SK-N-SH (cell line): ENCODE results near the gene GATAD2A. TPM values are rescaled to one million over a fixed set of nuclear protein-coding genes. Genes with fewer than 3 reads are reported as not detected.

Experiments
- CTCF ChIA-PET: fragments of 300-600, 350-600 bp; formaldehyde crosslinking; extraction: SDS; loops from one replicate; lab custom pipeline; 2021; lab: Yijun Ruan, JAX
- POLR2A ChIA-PET: fragments of 350-600 bp; sonication (Branson Sonifier 250); formaldehyde crosslinking; extraction: SDS; loops from one replicate; lab custom pipeline; 2020; ENCODE audit warnings: antibody characterized with exemption, inconsistent platforms; lab: Yijun Ruan, JAX
- DNase-seq: peaks from one replicate; pipeline ENCODE4 v3.0.0; 2012
- H2AFZ ChIP-seq: fragments of 200-600 bp; sonication (generic); 2 replicates; pipeline ENCODE4 v1.8.1; 2016; ENCODE audit warnings: antibody characterized with exemption, mild to moderate bottlenecking, low read depth
- H3F3A ChIP-seq: fragments of 200-600 bp; sonication (generic); replicated peaks from 2 replicates; pipeline ENCODE3; 2016; ENCODE audit warnings: antibody characterized with exemption, mild to moderate bottlenecking; ENCODE audit not compliant: insufficient read depth
- H3K27ac ChIP-seq, 2 experiments: fragments of 200-500 bp in 1 of 2; fragments of 200-600 bp in 1 of 2; sonication (Bioruptor generic) in 1 of 2; sonication (generic), shearing (Covaris generic) in 1 of 2; 2 replicates each; pipeline versions ENCODE4 v1.5.1 to v1.6.1; 2014 to 2016; ENCODE audit warnings: low read depth in 2 of 2, inconsistent platforms in 1 of 2, low read length in 1 of 2, mild to moderate bottlenecking in 1 of 2, mixed read lengths in 1 of 2
- H3K27me3 ChIP-seq: fragments of 200-600 bp; sonication (generic), shearing (Covaris generic); 2 replicates; pipeline ENCODE4 v1.6.1; 2016; ENCODE audit warnings: mixed run types; ENCODE audit not compliant: insufficient read depth
- H3K36me3 ChIP-seq, 2 experiments: fragments of 200-500 bp in 1 of 2; fragments of 200-600 bp in 1 of 2; sonication (Bioruptor generic) in 1 of 2; sonication (generic) in 1 of 2; replicated peaks in 1 of 2; 2 replicates each; pipeline versions ENCODE3 to v1.5.1; 2014 to 2016; ENCODE audit warnings: low read length in 1 of 2, mild to moderate bottlenecking in 1 of 2; ENCODE audit not compliant: insufficient read depth in 2 of 2, control insufficient read depth in 1 of 2
- H3K4me1 ChIP-seq, 2 experiments: fragments of 200-500 bp in 1 of 2; fragments of 200-600 bp in 1 of 2; sonication (Bioruptor generic) in 1 of 2; sonication (generic), shearing (Covaris generic) in 1 of 2; 2 replicates each; pipeline versions ENCODE4 v1.5.1 to v1.6.1; 2014 to 2016; ENCODE audit warnings: low read depth in 1 of 2, low read length in 1 of 2, mixed run types in 1 of 2; ENCODE audit not compliant: insufficient read depth in 2 of 2, control insufficient read depth in 1 of 2
- H3K4me2 ChIP-seq: fragments of 200-600 bp; sonication (generic), shearing (Covaris generic); 2 replicates; pipeline ENCODE4 v1.6.1; 2017; ENCODE audit warnings: mixed run types
- H3K4me3 ChIP-seq, 2 experiments: fragments of 200-500 bp in 1 of 2; fragments of 200-600 bp in 1 of 2; sonication (Bioruptor generic) in 1 of 2; sonication (generic), shearing (Covaris generic) in 1 of 2; 2 replicates each; pipeline versions ENCODE4 v1.5.1 to v1.8.1; 2014 to 2016; ENCODE audit warnings: low read depth in 2 of 2, inconsistent platforms in 1 of 2, low read length in 1 of 2, mild to moderate bottlenecking in 1 of 2, mixed read lengths in 1 of 2, moderate library complexity in 1 of 2
- H3K79me2 ChIP-seq: fragments of 200-600 bp; sonication (generic); 2 replicates; pipeline ENCODE4 v1.8.1; 2017; ENCODE audit warnings: mild to moderate bottlenecking; ENCODE audit not compliant: insufficient read depth
- H3K9ac ChIP-seq: fragments of 200-600 bp; sonication (generic); 2 replicates; pipeline ENCODE4 v1.6.1; 2017; ENCODE audit warnings: mixed run types
- H3K9me2 ChIP-seq: fragments of 200-600 bp; sonication (generic); 2 replicates; pipeline ENCODE4 v1.6.1; 2017; ENCODE audit warnings: mixed run types
- H3K9me3 ChIP-seq: fragments of 200-600 bp; sonication (generic); 2 replicates; pipeline ENCODE4 v1.6.1; 2017; ENCODE audit warnings: mixed run types, mild to moderate bottlenecking, moderate library complexity
- H4K20me1 ChIP-seq: fragments of 200-600 bp; sonication (generic); 2 replicates; pipeline ENCODE4 v1.6.1; 2017; ENCODE audit warnings: mild to moderate bottlenecking, mixed run types; ENCODE audit not compliant: insufficient read depth
- CHD2 ChIP-seq: fragments of 150-350 bp; IDR thresholded peaks from 2 replicates; pipeline ENCODE4 v1.6.1; 2018; ENCODE audit warnings: low read length; ENCODE audit not compliant: partially characterized antibody
- CTCF ChIP-seq: fragments of 200-600 bp; sonication (generic); IDR thresholded peaks from 2 replicates; pipeline ENCODE4 v1.6.1; 2017; ENCODE audit warnings: antibody characterized with exemption, mild to moderate bottlenecking, moderate library complexity
- ELF1 ChIP-seq: IDR thresholded peaks from 2 replicates; pipeline ENCODE4 v1.4.0; 2012
- EP300 ChIP-seq, 2 experiments: IDR thresholded peaks; 2 replicates each; pipeline versions ENCODE4 v1.4.0 to v1.6.1; 2012; ENCODE audit warnings: borderline replicate concordance in 1 of 2, low read depth in 1 of 2, low read length in 1 of 2
- GABPA ChIP-seq: IDR thresholded peaks from 2 replicates; pipeline ENCODE4 v1.4.0; 2012; ENCODE audit warnings: low read depth, mild to moderate bottlenecking
- MAX ChIP-seq: IDR thresholded peaks from 2 replicates; pipeline ENCODE4 v1.4.0; 2012; ENCODE audit warnings: low read depth
- MXI1 ChIP-seq: IDR thresholded peaks from 2 replicates; pipeline ENCODE4 v1.6.1; 2012; ENCODE audit warnings: mild to moderate bottlenecking, low read depth, low read length, improper control_type of control experiment
- NFIC ChIP-seq: IDR thresholded peaks from 2 replicates; pipeline ENCODE4 v1.4.0; 2012; ENCODE audit warnings: borderline replicate concordance
- NRF1 ChIP-seq: IDR thresholded peaks from 2 replicates; pipeline ENCODE4 v1.6.1; 2012; ENCODE audit warnings: low read depth, mild to moderate bottlenecking, low read length
- PBX3 ChIP-seq: IDR thresholded peaks from 2 replicates; pipeline ENCODE4; 2012
- RAD21 ChIP-seq: IDR thresholded peaks from 2 replicates; pipeline ENCODE4 v1.6.1; 2012; ENCODE audit warnings: mild to moderate bottlenecking, low read length
- RCOR1 ChIP-seq: fragments of 150-350 bp; IDR thresholded peaks from 2 replicates; pipeline ENCODE4 v1.6.1; 2017; ENCODE audit warnings: antibody characterized with exemption, low read length
- RFX5 ChIP-seq: IDR thresholded peaks from 2 replicates; pipeline ENCODE4 v1.6.1; 2012; ENCODE audit warnings: mild to moderate bottlenecking, improper control_type of control experiment, low read length
- RXRA ChIP-seq: IDR thresholded peaks from 2 replicates; pipeline ENCODE4 v1.4.0; 2012; ENCODE audit warnings: low read depth, mild to moderate bottlenecking, borderline replicate concordance
- TCF12 ChIP-seq: IDR thresholded peaks from 2 replicates; pipeline ENCODE4 v1.4.0; 2012
- TEAD4 ChIP-seq: IDR thresholded peaks from 2 replicates; pipeline ENCODE4 v1.4.0; 2012; ENCODE audit warnings: mild to moderate bottlenecking, borderline replicate concordance; ENCODE audit not compliant: insufficient read depth
- USF2 ChIP-seq: fragments of 150-350 bp; IDR thresholded peaks from 2 replicates; pipeline ENCODE4 v1.6.1; 2017; ENCODE audit warnings: antibody characterized with exemption, low read length, low read depth, borderline replicate concordance
- YY1 ChIP-seq: IDR thresholded peaks from 2 replicates; pipeline ENCODE4 v1.4.0; 2012; ENCODE audit warnings: low read depth, mild to moderate bottlenecking
- ZBTB33 ChIP-seq: IDR thresholded peaks from 2 replicates; pipeline ENCODE4 v1.4.0; 2012; ENCODE audit warnings: low read depth, borderline replicate concordance
- WGBS: methylation state at CpG from one replicate; pipeline ENCODE4 v1.1.6; 2017; ENCODE audit warnings: low lambda C conversion rate; 5-methylcytosine and 5-hydroxymethylcytosine counted together
- polyA plus RNA-seq, 3 experiments: library from polyadenylated mRNA; depleted of rRNA; stranded (reverse); fragments of >200 nt; gene quantifications; 2 replicates each; pipeline ENCODE4 v1.2.3, GENCODE V29; 2012

GATAD2A gene
- polyA plus RNA-seq, 1 of the 3 experiments (the other 2 are of a cell fraction) = 36.6 TPM

GRCh38 chr19:19459707-19460251 is 54.3 kb downstream of the GATAD2A start:
- H3K79me2 ChIP-seq = peaks cover 97% of the 10 kb centered on the region
- H3K36me3 ChIP-seq = peaks cover 0 to 2% of the 10 kb centered on the region in 2 experiments
- H3K4me1 ChIP-seq = peaks cover 50 to 66% of the 10 kb centered on the region in 2 experiments
- POLR2A ChIA-PET = no interaction called here
- peak overlapping the region; percentile 67 to 72 for H3K27ac ChIP-seq
- peak; percentile 54; the same call in 1 of the 2 replicates for TF ChIP-seq ELF1
- TF ChIP-seq ZBTB33 = no peak
- no peak; the same call in 1 of the 2 replicates for TF ChIP-seq NRF1
- peak; percentile 32; the same call in 1 of the 2 replicates for TF ChIP-seq NFIC
- TF ChIP-seq TCF12 = peak; percentile 57; the same call in 1 of the 2 replicates
- TF ChIP-seq RFX5 = no peak
- TF ChIP-seq GABPA = peak; percentile 61
- TF ChIP-seq MAX = peak; percentile 39; the same call in 1 of the 2 replicates
- peak; percentile 90 for TF ChIP-seq PBX3
- peaks cover 21% of the 10 kb centered on the region for H3F3A ChIP-seq
- H3K4me3 ChIP-seq = peak overlapping the region in 1 of 2 experiments; percentile 33; a peak in 2 of 4 replicates
- no peaks in the 10 kb centered on the region for H3K9me2 ChIP-seq
- no peak for DNase-seq
- H3K9ac ChIP-seq = peak overlapping the region; percentile 16; the same call in 1 of the 2 replicates
- CTCF ChIA-PET = interaction anchor here (0.5 to 1.7 kb wide), 2 partner anchors 31 to 108 kb away, joined by 3 to 11 read pairs; no protein-coding TSS in a partner anchor
- no peaks in the 10 kb centered on the region for H3K9me3 ChIP-seq
- 39% methylated on average over 8 of the region's 8 CpGs for WGBS
- no peak overlapping the region for H2AFZ ChIP-seq
- H4K20me1 ChIP-seq = peaks cover 32% of the 10 kb centered on the region
- H3K4me2 ChIP-seq = peak overlapping the region; percentile 72
- H3K27me3 ChIP-seq = no peaks in the 10 kb centered on the region

GRCh38 chr19:19460258-19460731 is 54.8 kb downstream of the GATAD2A start:
- peak overlapping the region; percentile 67 to 72 for H3K27ac ChIP-seq
- peaks cover 50 to 66% of the 10 kb centered on the region in 2 experiments for H3K4me1 ChIP-seq
- H3K36me3 ChIP-seq = peaks cover 5% of the 10 kb centered on the region in 2 experiments
- no peak overlapping the region; the same call in 1 of the 2 replicates for H3K9ac ChIP-seq
- POLR2A ChIA-PET = no interaction called here
- no peak for DNase-seq
- no peak overlapping the region for H2AFZ ChIP-seq
- H3K27me3 ChIP-seq = no peaks in the 10 kb centered on the region
- peaks cover 21% of the 10 kb centered on the region for H3F3A ChIP-seq
- WGBS = 84% methylated on average over 10 of the region's 10 CpGs
- no peaks in the 10 kb centered on the region for H3K9me3 ChIP-seq
- CTCF ChIA-PET = interaction anchor here (0.5 to 1.7 kb wide), 2 partner anchors 30 to 109 kb away, joined by 3 to 11 read pairs; no protein-coding TSS in a partner anchor
- H3K4me2 ChIP-seq = peak overlapping the region; percentile 72
- H4K20me1 ChIP-seq = peaks cover 27% of the 10 kb centered on the region
- H3K4me3 ChIP-seq = no peak overlapping the region
- H3K79me2 ChIP-seq = peaks cover 97% of the 10 kb centered on the region
- H3K9me2 ChIP-seq = no peaks in the 10 kb centered on the region
- TF ChIP-seq RAD21 (no peak), NRF1 (no peak), CTCF (no peak), CHD2 (no peak), PBX3 (no peak), MXI1 (no peak), EP300 (IDR thresholded peaks at IDR 0.05; ENCODE audit: borderline replicate concordance in 1 of 2, low read depth in 1 of 2, low read length in 1 of 2) (no peak), RXRA (no peak), TEAD4 (no peak), USF2 (no peak), MAX (no peak), RCOR1 (no peak), RFX5 (no peak), YY1 (no peak)
